ENCODE results near the gene PSMA5. TPM values are rescaled to one million over a fixed set of nuclear protein-coding genes. Genes with fewer than 3 reads are reported as not detected.

Gene PSMA5
- total and polyA plus RNA-seq, 2 donors (not counting 1 experiment from before 2014, with no cell fraction given): 26.3 to 62.9 TPM

GRCh38 chr1:109398343-109399225 lies 27.7 kb downstream of the PSMA5 start:
- DNase-seq (peak; percentile 13), ATAC-seq (ENCODE audit: low read depth) (no peak)
- Histone ChIP-seq H3K4me2 (replicated peaks; ENCODE audit: low read depth, low read length, poor library complexity, severe bottlenecking) (peak overlapping the region; percentile 82), H3K4me3 (ENCODE audit: control extremely low read depth in 1 of 5, extremely low read depth in 1 of 5, insufficient read depth in 1 of 5, low read depth in 2 of 5, low read length in 4 of 5) (peak overlapping the region; percentile 17 to 49 (median 35)), H2AFZ (ENCODE audit: insufficient read depth, low read depth, low read length, poor library complexity, severe bottlenecking) (no peak overlapping the region), H3K9me3 (ENCODE audit: control extremely low read depth in 1 of 3, control insufficient read depth in 2 of 3, insufficient read depth in 1 of 3, low read length in 2 of 3) (peaks cover 0 to 2% (median 0%) of the 10 kb centered on the region in 3 donors), H3K9ac (ENCODE audit: low read length) (peak overlapping the region; percentile 38), H3K27me3 (replicated peaks in 1 of 4; ENCODE audit: control extremely low read depth in 1 of 4, control insufficient read depth in 3 of 4, insufficient read depth in 4 of 4, low read length in 3 of 4) (peaks cover 0 to 34% (median 28%) of the 10 kb centered on the region in 4 experiments), H3K36me3 (replicated peaks in 1 of 2; ENCODE audit: control extremely low read depth in 1 of 2, control insufficient read depth in 1 of 2, extremely low read depth in 1 of 2, insufficient read depth in 2 of 2, low read length in 1 of 2) (peaks cover 0 to 14% of the 10 kb centered on the region in 2 experiments), H4K20me1 (ENCODE audit: control insufficient read depth, insufficient read depth, low read length, poor library complexity, severe bottlenecking) (peaks cover 1% of the 10 kb centered on the region), H3K79me2 (ENCODE audit: control insufficient read depth, insufficient read depth, low read length) (no peaks in the 10 kb centered on the region), H3K27ac (ENCODE audit: low read length in 2 of 2) (no peak overlapping the region), H3K4me1 (ENCODE audit: control insufficient read depth in 2 of 2, insufficient read depth in 2 of 2, low read length in 2 of 2) (peaks cover 18 to 20% of the 10 kb centered on the region in 2 donors)
- peaks cover 43% of the 10 kb centered on the region for H3K27me3 Mint-ChIP-seq
- CTCF ChIA-PET: interaction anchor here (0.7 to 9.4 kb wide), 33 partner anchors 7 to 513 kb away, joined by 3 to 387 read pairs (median 5); partner anchors contain the start of genes ATXN7L2, CLCC1, GNAI3 and MYBPHL
- H3K27ac Mint-ChIP-seq: no peak overlapping the region
- POLR2A ChIA-PET: interaction anchor here (0.7 to 1.4 kb wide), 4 partner anchors 9 to 298 kb away, joined by 3 to 10 read pairs (median 4); no protein-coding TSS in a partner anchor
- no peaks in the 10 kb centered on the region for H3K9me3 Mint-ChIP-seq (ENCODE audit: insufficient read depth)
- no peak for TF ChIP-seq EZH2 (IDR thresholded peaks at IDR 0.05; ENCODE audit: borderline replicate concordance, insufficient read depth, low read depth, low read length, poor library complexity, severe bottlenecking)
- TF ChIP-seq CTCF (IDR thresholded peaks at IDR 0.05): no peak
- intact Hi-C loops (cut with micrococcal nuclease): loop anchor here (1.0 to 5.0 kb wide), 5 partner anchors 115 to 286 kb away; partner anchors contain the start of genes ELAPOR1 and PSRC1
- WGBS (ENCODE audit: insufficient coverage): 46% methylated on average over 10 of the region's 18 CpGs
- H3K4me1 Mint-ChIP-seq: peaks cover 21% of the 10 kb centered on the region
- H3K4me3 Mint-ChIP-seq: peak overlapping the region; percentile 86

Data from B cell (primary cell).